Thyroid gland (tissue), 4 donors: Measurements from ENCODE around the gene EPYC.

Experiments used
- POLR2A ChIP-seq, 2 donors: fragments of 450-650 bp; IDR thresholded peaks; one replicate each; pipeline ENCODE4 v1.6.1; 2017; ENCODE audit warnings: antibody characterized with exemption in 2 of 2, mild to moderate bottlenecking in 2 of 2, moderate library complexity in 1 of 2
- TF ChIP-seq, protein P1 (sequence below), 6 experiments: fragments of 200-600 bp in 3 of 6; fragments of 450-650 bp in 3 of 6; sonication (generic) in 3 of 6; IDR thresholded peaks; one replicate each; pipeline ENCODE4 v1.5.1; 2016 to 2019; ENCODE audit warnings: antibody characterized with exemption in 6 of 6, mild to moderate bottlenecking in 2 of 6, inconsistent platforms in 1 of 6, moderate library complexity in 1 of 6

DNA sequence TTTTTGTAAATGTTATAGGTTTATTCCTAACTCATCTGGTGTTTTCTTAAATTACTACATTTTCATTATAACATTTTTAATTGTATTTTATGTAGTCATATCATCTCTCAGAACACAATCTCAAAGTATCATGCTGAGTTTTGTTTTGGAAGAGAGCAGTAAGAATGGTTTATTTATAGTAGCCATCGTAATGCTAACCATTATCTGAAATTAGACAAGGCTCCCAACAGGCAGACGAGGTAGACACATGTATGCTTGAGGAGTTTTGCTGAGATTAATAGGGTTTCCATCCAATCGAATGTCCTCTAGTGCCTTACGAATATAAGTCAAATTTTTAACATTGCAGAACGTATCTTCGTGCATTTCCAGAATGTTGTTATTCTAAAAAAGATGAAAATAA is 40.8 kb downstream of the EPYC start:
- TF ChIP-seq POLR2A (IDR thresholded peaks at IDR 0.05): no peak
- TF ChIP-seq, protein P1, sequence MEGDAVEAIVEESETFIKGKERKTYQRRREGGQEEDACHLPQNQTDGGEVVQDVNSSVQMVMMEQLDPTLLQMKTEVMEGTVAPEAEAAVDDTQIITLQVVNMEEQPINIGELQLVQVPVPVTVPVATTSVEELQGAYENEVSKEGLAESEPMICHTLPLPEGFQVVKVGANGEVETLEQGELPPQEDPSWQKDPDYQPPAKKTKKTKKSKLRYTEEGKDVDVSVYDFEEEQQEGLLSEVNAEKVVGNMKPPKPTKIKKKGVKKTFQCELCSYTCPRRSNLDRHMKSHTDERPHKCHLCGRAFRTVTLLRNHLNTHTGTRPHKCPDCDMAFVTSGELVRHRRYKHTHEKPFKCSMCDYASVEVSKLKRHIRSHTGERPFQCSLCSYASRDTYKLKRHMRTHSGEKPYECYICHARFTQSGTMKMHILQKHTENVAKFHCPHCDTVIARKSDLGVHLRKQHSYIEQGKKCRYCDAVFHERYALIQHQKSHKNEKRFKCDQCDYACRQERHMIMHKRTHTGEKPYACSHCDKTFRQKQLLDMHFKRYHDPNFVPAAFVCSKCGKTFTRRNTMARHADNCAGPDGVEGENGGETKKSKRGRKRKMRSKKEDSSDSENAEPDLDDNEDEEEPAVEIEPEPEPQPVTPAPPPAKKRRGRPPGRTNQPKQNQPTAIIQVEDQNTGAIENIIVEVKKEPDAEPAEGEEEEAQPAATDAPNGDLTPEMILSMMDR (IDR thresholded peaks at IDR 0.05): no peak
